H1 (cell line): Measurements from ENCODE around the gene STXBP5L. TPM values are rescaled to one million over a fixed set of nuclear protein-coding genes. Genes with fewer than 3 reads are reported as not detected.

Experiments used
- CTCF ChIA-PET: fragments of 300-600 bp; sonication (Branson Sonifier 250); formaldehyde crosslinking; loops from one replicate; lab custom pipeline; 2021; ENCODE audit not compliant: partially characterized antibody; lab: Charles Lee
- POLR2A ChIA-PET: fragments of 300-600 bp; sonication (Branson Sonifier 250); formaldehyde crosslinking; loops from one replicate; lab custom pipeline; 2021; ENCODE audit warnings: inconsistent platforms; ENCODE audit not compliant: partially characterized antibody; lab: Charles Lee
- DNase-seq, 2 experiments: peaks; one replicate each; pipeline versions ENCODE4 v3.0.0 to v3.0.0-alpha.2; 2010 to 2022; ENCODE audit warnings: low spot score in 2 of 2, low read depth in 1 of 2, mixed read lengths in 1 of 2
- FAIRE-seq: peaks from 2 replicates; lab custom pipeline; 2011; peaks lifted over from hg19 to GRCh38; lab: Jason Lieb, UNC
- H2AFZ ChIP-seq: 2 replicates; pipeline ENCODE4 v1.8.1; 2012; ENCODE audit warnings: low read length, inconsistent platforms
- H2AK5ac ChIP-seq: 2 replicates; pipeline ENCODE4 v1.6.1; 2013; ENCODE audit warnings: low read depth, low read length
- H2BK120ac ChIP-seq: replicated peaks from 2 replicates; pipeline ENCODE3; 2013; ENCODE audit warnings: low read depth, low read length, inconsistent platforms
- H2BK12ac ChIP-seq: 2 replicates; pipeline ENCODE4 v1.6.1; 2013; ENCODE audit warnings: low read depth, low read length
- H2BK15ac ChIP-seq: 2 replicates; pipeline ENCODE4 v1.6.1; 2013; ENCODE audit warnings: low read length
- H2BK20ac ChIP-seq: 2 replicates; pipeline ENCODE4 v1.6.1; 2013; ENCODE audit warnings: low read length
- H2BK5ac ChIP-seq: 2 replicates; pipeline ENCODE4 v1.6.1; 2013; ENCODE audit warnings: low read depth, low read length
- H3K14ac ChIP-seq: 2 replicates; pipeline ENCODE4 v1.6.1; 2013; ENCODE audit warnings: inconsistent platforms; ENCODE audit not compliant: insufficient read length
- H3K18ac ChIP-seq: 2 replicates; pipeline ENCODE4 v1.6.1; 2013; ENCODE audit warnings: low read length; ENCODE audit errors: extremely low read depth
- H3K23ac ChIP-seq: 2 replicates; pipeline ENCODE4 v1.6.1; 2013; ENCODE audit warnings: inconsistent platforms; ENCODE audit not compliant: insufficient read length
- H3K23me2 ChIP-seq: 2 replicates; pipeline ENCODE4 v1.6.1; 2013; ENCODE audit warnings: low read depth, low read length
- H3K27ac ChIP-seq: 2 replicates; pipeline ENCODE4 v1.6.1; 2011; ENCODE audit warnings: low read depth, low read length, inconsistent platforms
- H3K27me3 ChIP-seq, 4 experiments: replicated peaks in 1 of 4; 1 replicate in 1 of 4; 2 replicates in 3 of 4; pipeline versions ENCODE4 v1.6.1 to v1.8.1; 2011 to 2013; ENCODE audit warnings: low read length in 3 of 4, mild to moderate bottlenecking in 3 of 4, inconsistent platforms in 2 of 4, mixed read lengths in 2 of 4, moderate library complexity in 1 of 4; ENCODE audit not compliant: control insufficient read depth in 3 of 4, insufficient read depth in 3 of 4; ENCODE audit errors: extremely low read depth in 1 of 4
- H3K36me3 ChIP-seq, 4 experiments: 2 replicates each; pipeline versions ENCODE4 v1.6.1 to v1.8.1; 2011 to 2013; ENCODE audit warnings: mild to moderate bottlenecking in 4 of 4, low read length in 3 of 4, moderate library complexity in 2 of 4, control low read depth in 1 of 4, inconsistent platforms in 1 of 4; ENCODE audit not compliant: insufficient read depth in 4 of 4, control insufficient read depth in 2 of 4
- H3K4ac ChIP-seq: replicated peaks from 2 replicates; pipeline ENCODE3; 2013; ENCODE audit warnings: low read length, low read depth, mixed read lengths, inconsistent platforms; ENCODE audit not compliant: insufficient read length
- H3K4me1 ChIP-seq, 4 experiments: replicated peaks in 1 of 4; 1 replicate in 1 of 4; 2 replicates in 3 of 4; pipeline versions ENCODE4 v1.6.1 to v1.8.1; 2011 to 2013; ENCODE audit warnings: low read length in 3 of 4, inconsistent platforms in 2 of 4, mixed read lengths in 1 of 4; ENCODE audit not compliant: insufficient read depth in 4 of 4, control insufficient read depth in 3 of 4
- H3K4me2 ChIP-seq, 2 experiments: 2 replicates each; pipeline versions ENCODE4 v1.6.1 to v1.8.1; 2011 to 2013; ENCODE audit warnings: low read depth in 2 of 2, low read length in 2 of 2, control low read depth in 1 of 2, inconsistent platforms in 1 of 2, mild to moderate bottlenecking in 1 of 2; ENCODE audit not compliant: insufficient read depth in 1 of 2
- H3K4me3 ChIP-seq, 4 experiments: fragments of 200-600, 300-600 bp in 1 of 4; sonication (generic), shearing (Covaris generic), sonication (Bioruptor Twin) in 1 of 4; 2 replicates each; pipeline versions ENCODE4 v1.5.1 to v1.8.1; 2011 to 2016; ENCODE audit warnings: low read length in 4 of 4, low read depth in 3 of 4, control low read depth in 2 of 4, inconsistent platforms in 2 of 4, mild to moderate bottlenecking in 2 of 4, mixed read lengths in 1 of 4, moderate library complexity in 1 of 4; ENCODE audit not compliant: insufficient read depth in 2 of 4; ENCODE audit errors: extremely low read depth in 1 of 4
- H3K56ac ChIP-seq: replicated peaks from 2 replicates; pipeline ENCODE3; 2013; ENCODE audit warnings: low read depth, mild to moderate bottlenecking, mixed read lengths, low read length, inconsistent platforms; ENCODE audit not compliant: insufficient read length
- H3K79me1 ChIP-seq: 2 replicates; pipeline ENCODE4 v1.6.1; 2013; ENCODE audit warnings: low read depth, low read length, control low read depth
- H3K79me2 ChIP-seq, 2 experiments: 2 replicates each; pipeline versions ENCODE4 v1.6.1 to v1.8.1; 2012 to 2013; ENCODE audit warnings: low read length in 2 of 2, mild to moderate bottlenecking in 2 of 2, inconsistent platforms in 1 of 2; ENCODE audit not compliant: insufficient read depth in 2 of 2, control insufficient read depth in 1 of 2
- H3K9ac ChIP-seq, 4 experiments: replicated peaks in 1 of 4; 1 replicate in 1 of 4; 2 replicates in 3 of 4; pipeline versions ENCODE4 v1.6.1 to v1.8.1; 2011 to 2013; ENCODE audit warnings: low read depth in 3 of 4, low read length in 3 of 4, control low read depth in 2 of 4, mild to moderate bottlenecking in 2 of 4, moderate library complexity in 2 of 4, inconsistent platforms in 1 of 4; ENCODE audit errors: extremely low read depth in 1 of 4
- H3K9me3 ChIP-seq, 2 experiments: 2 replicates each; pipeline versions ENCODE4 v1.6.1 to v1.8.1; 2012 to 2013; ENCODE audit warnings: mild to moderate bottlenecking in 2 of 2, moderate library complexity in 2 of 2, control low read depth in 1 of 2, inconsistent platforms in 1 of 2, low read depth in 1 of 2, low read length in 1 of 2, mixed read lengths in 1 of 2; ENCODE audit not compliant: insufficient read depth in 2 of 2
- H4K20me1 ChIP-seq, 2 experiments: replicated peaks in 1 of 2; 2 replicates each; pipeline versions ENCODE3 to v1.8.1; 2011 to 2013; ENCODE audit warnings: inconsistent platforms in 2 of 2, low read length in 2 of 2, mild to moderate bottlenecking in 1 of 2; ENCODE audit not compliant: insufficient read depth in 2 of 2, control insufficient read depth in 1 of 2
- H4K5ac ChIP-seq: 2 replicates; pipeline ENCODE4 v1.6.1; 2013; ENCODE audit warnings: low read length, low read depth, mixed read lengths, inconsistent platforms; ENCODE audit not compliant: insufficient read length
- H4K8ac ChIP-seq: 2 replicates; pipeline ENCODE4 v1.8.0; 2013; ENCODE audit warnings: mild to moderate bottlenecking, moderate library complexity, low read length, inconsistent platforms; ENCODE audit not compliant: insufficient read depth; ENCODE audit errors: extremely low read depth
- H4K91ac ChIP-seq: replicated peaks from 2 replicates; pipeline ENCODE3; 2013; ENCODE audit warnings: low read length, mixed read lengths, inconsistent platforms; ENCODE audit not compliant: insufficient read length
- BCL11A ChIP-seq, 2 experiments: IDR thresholded peaks; one replicate each; pipeline ENCODE4 v1.6.1; 2011; ENCODE audit warnings: low read depth in 2 of 2, low read length in 2 of 2, mild to moderate bottlenecking in 2 of 2
- HDAC2 ChIP-seq, 2 experiments: fragments of 300-600 bp in 1 of 2; sonication (generic) in 1 of 2; IDR thresholded peaks; 2 replicates each; pipeline ENCODE4 v1.6.1; 2011 to 2012; ENCODE audit warnings: low read depth in 2 of 2, low read length in 2 of 2, mild to moderate bottlenecking in 2 of 2, moderate library complexity in 2 of 2, borderline replicate concordance in 1 of 2, inconsistent platforms in 1 of 2
- SAP30 ChIP-seq: fragments of 300-600 bp; sonication (generic); IDR thresholded peaks from 2 replicates; pipeline ENCODE4 v1.7.1; 2012; ENCODE audit warnings: low read length, moderate library complexity, mild to moderate bottlenecking, inconsistent platforms; ENCODE audit not compliant: insufficient read depth, insufficient replicate concordance
- SP1 ChIP-seq: IDR thresholded peaks from 2 replicates; pipeline ENCODE4 v1.6.1; 2011; ENCODE audit warnings: low read depth, low read length
- TEAD4 ChIP-seq: IDR thresholded peaks from 2 replicates; pipeline ENCODE4 v1.6.1; 2012; ENCODE audit warnings: low read depth, low read length, inconsistent platforms, mixed read lengths
- WGBS, 2 experiments: shearing (Covaris generic) in 1 of 2; methylation state at CpG; one replicate each; pipeline versions ENCODE4 v1.1.6 to v1.1.7; 2013 to 2015; ENCODE audit warnings: low lambda C conversion rate in 2 of 2, mixed read lengths in 2 of 2, inconsistent platforms in 1 of 2, low coverage in 1 of 2, missing lambda C conversion rate in 1 of 2; ENCODE audit not compliant: insufficient replicate concordance in 2 of 2, insufficient coverage in 1 of 2, insufficient read length in 1 of 2; ENCODE audit errors: extremely low coverage in 1 of 2, missing lambda C conversion rate in 1 of 2; 5-methylcytosine and 5-hydroxymethylcytosine counted together
- polyA plus RNA-seq, 7 experiments: library from polyadenylated mRNA; depleted of rRNA in 3 of 7; stranded (reverse) in 5 of 7; unstranded in 2 of 7; fragments of >200 nt in 5 of 7; fragments of 200-250 nt in 2 of 7; gene quantifications; 1 replicate in 5 of 7; 2 replicates in 1 of 7; 4 replicates in 1 of 7; pipeline versions ENCODE4 v1.2.1 to v1.2.3, GENCODE V29; 2011 to 2013; ENCODE audit warnings: missing spikeins in 2 of 7, mixed read lengths in 2 of 7
- total RNA-seq: library from RNA; stranded (reverse); fragmentation: NEBNext Ultra II Directional; extraction: Animal tissue kit (Norgen Biotek cat#: 25700); gene quantifications from 2 replicates; pipeline ENCODE4 v1.2.1, GENCODE V29; 2021
- TF ChIP-seq, protein P1 (sequence below), 3 experiments: IDR thresholded peaks; 1 replicate in 2 of 3; 2 replicates in 1 of 3; pipeline versions ENCODE4 v1.5.1 to v1.6.1; 2011; ENCODE audit warnings: low read length in 3 of 3, mild to moderate bottlenecking in 3 of 3, inconsistent platforms in 2 of 3, low read depth in 1 of 3, moderate library complexity in 1 of 3; ENCODE audit not compliant: insufficient read depth in 1 of 3; ENCODE audit errors: control extremely low read depth in 1 of 3

The STXBP5L gene
- total and polyA plus RNA-seq, 2 of the 8 experiments (the other 6 are each of a cell fraction or from before 2014, with no cell fraction given): 2.0 to 6.0 TPM

DNA sequence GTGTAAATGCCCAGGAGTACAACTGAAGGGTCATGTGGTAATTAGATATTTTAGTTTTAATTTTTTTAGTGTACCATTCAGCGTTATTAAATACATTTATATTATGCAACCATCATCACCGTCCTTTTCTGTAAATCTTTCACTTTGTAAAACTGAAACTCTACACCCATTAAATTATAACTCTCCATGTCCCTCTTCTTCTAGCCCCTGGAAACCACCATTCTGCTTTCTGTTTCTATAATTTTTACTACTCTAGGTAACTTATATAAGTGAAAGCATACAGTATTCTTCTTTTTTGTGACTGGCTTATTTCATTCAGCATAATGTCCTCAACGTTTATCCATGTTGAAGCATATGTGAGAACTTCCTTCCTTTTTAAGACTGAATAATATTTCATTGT, 48.1 kb downstream of the STXBP5L start:
- 0 out of 4 replicates have a peak, but pooled peaks cover 0 to under 1% of the 10 kb centered on the region in 2 experiments for H3K9me3 ChIP-seq
- H4K8ac ChIP-seq: no peak overlapping the region
- no peak overlapping the region for H3K56ac ChIP-seq
- no peak overlapping the region for H3K4me3 ChIP-seq
- H2BK12ac ChIP-seq: no peak overlapping the region
- H3K14ac ChIP-seq: no peak overlapping the region
- H4K20me1 ChIP-seq: no peaks in the 10 kb centered on the region
- no peak overlapping the region for H3K4me2 ChIP-seq
- TF ChIP-seq SAP30 (no peak), SP1 (no peak), BCL11A (IDR thresholded peaks at IDR 0.05; ENCODE audit: low read depth in 2 of 2, low read length in 2 of 2) (no peak), HDAC2 (IDR thresholded peaks at IDR 0.05; ENCODE audit: borderline replicate concordance in 1 of 2, low read depth in 2 of 2, low read length in 2 of 2) (no peak), TEAD4 (no peak)
- TF ChIP-seq, protein P1, sequence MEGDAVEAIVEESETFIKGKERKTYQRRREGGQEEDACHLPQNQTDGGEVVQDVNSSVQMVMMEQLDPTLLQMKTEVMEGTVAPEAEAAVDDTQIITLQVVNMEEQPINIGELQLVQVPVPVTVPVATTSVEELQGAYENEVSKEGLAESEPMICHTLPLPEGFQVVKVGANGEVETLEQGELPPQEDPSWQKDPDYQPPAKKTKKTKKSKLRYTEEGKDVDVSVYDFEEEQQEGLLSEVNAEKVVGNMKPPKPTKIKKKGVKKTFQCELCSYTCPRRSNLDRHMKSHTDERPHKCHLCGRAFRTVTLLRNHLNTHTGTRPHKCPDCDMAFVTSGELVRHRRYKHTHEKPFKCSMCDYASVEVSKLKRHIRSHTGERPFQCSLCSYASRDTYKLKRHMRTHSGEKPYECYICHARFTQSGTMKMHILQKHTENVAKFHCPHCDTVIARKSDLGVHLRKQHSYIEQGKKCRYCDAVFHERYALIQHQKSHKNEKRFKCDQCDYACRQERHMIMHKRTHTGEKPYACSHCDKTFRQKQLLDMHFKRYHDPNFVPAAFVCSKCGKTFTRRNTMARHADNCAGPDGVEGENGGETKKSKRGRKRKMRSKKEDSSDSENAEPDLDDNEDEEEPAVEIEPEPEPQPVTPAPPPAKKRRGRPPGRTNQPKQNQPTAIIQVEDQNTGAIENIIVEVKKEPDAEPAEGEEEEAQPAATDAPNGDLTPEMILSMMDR (IDR thresholded peaks at IDR 0.05; ENCODE audit: control extremely low read depth in 1 of 3, insufficient read depth in 1 of 3, low read depth in 1 of 3, low read length in 3 of 3): no peak
- no peaks in the 10 kb centered on the region for H3K79me2 ChIP-seq
- no peak overlapping the region for H3K18ac ChIP-seq
- no peak overlapping the region for H3K4ac ChIP-seq
- no peak overlapping the region for H3K9ac ChIP-seq
- H2AK5ac ChIP-seq: no peak overlapping the region
- POLR2A ChIA-PET: no interaction called here
- CTCF ChIA-PET: no interaction called here
- no peak overlapping the region for H2BK15ac ChIP-seq
- H3K79me1 ChIP-seq: no peaks in the 10 kb centered on the region
- H3K23ac ChIP-seq: no peak overlapping the region
- FAIRE-seq: no peak
- no peak overlapping the region for H2BK20ac ChIP-seq
- H3K36me3 ChIP-seq: no peaks in the 10 kb centered on the region
- no peak overlapping the region for H4K5ac ChIP-seq
- H2BK120ac ChIP-seq: no peak overlapping the region
- 90% methylated on average over 3 of the region's 3 CpGs; no CpG with 5 or more reads in 1 of the 2 experiments for WGBS, 2 experiments
- H3K23me2 ChIP-seq: no peaks in the 10 kb centered on the region
- H2AFZ ChIP-seq: no peak overlapping the region
- DNase-seq: no peak
- no peaks in the 10 kb centered on the region for H3K27me3 ChIP-seq
- H2BK5ac ChIP-seq: no peak overlapping the region
- no peak overlapping the region for H4K91ac ChIP-seq
- no peak overlapping the region for H3K27ac ChIP-seq
- no peaks in the 10 kb centered on the region for H3K4me1 ChIP-seq
